H1 (cell line): ENCODE data around the gene NEMF. TPM values are rescaled to one million over a fixed set of nuclear protein-coding genes. Genes with fewer than 3 reads are reported as not detected.

Experiments used
- CTCF ChIA-PET: fragments of 300-600 bp; sonication (Branson Sonifier 250); formaldehyde crosslinking; loops from one replicate; lab custom pipeline; 2021; ENCODE audit not compliant: partially characterized antibody; lab: Charles Lee
- POLR2A ChIA-PET: fragments of 300-600 bp; sonication (Branson Sonifier 250); formaldehyde crosslinking; loops from one replicate; lab custom pipeline; 2021; ENCODE audit warnings: inconsistent platforms; ENCODE audit not compliant: partially characterized antibody; lab: Charles Lee
- DNase-seq, 2 experiments: peaks; one replicate each; pipeline versions ENCODE4 v3.0.0 to v3.0.0-alpha.2; 2010 to 2022; ENCODE audit warnings: low spot score in 2 of 2, low read depth in 1 of 2, mixed read lengths in 1 of 2
- FAIRE-seq: peaks from 2 replicates; lab custom pipeline; 2011; peaks lifted over from hg19 to GRCh38; lab: Jason Lieb, UNC
- H2AFZ ChIP-seq: 2 replicates; pipeline ENCODE4 v1.8.1; 2012; ENCODE audit warnings: low read length, inconsistent platforms
- H2AK5ac ChIP-seq: 2 replicates; pipeline ENCODE4 v1.6.1; 2013; ENCODE audit warnings: low read depth, low read length
- H2BK120ac ChIP-seq: replicated peaks from 2 replicates; pipeline ENCODE3; 2013; ENCODE audit warnings: low read depth, low read length, inconsistent platforms
- H2BK12ac ChIP-seq: 2 replicates; pipeline ENCODE4 v1.6.1; 2013; ENCODE audit warnings: low read depth, low read length
- H2BK15ac ChIP-seq: 2 replicates; pipeline ENCODE4 v1.6.1; 2013; ENCODE audit warnings: low read length
- H2BK20ac ChIP-seq: 2 replicates; pipeline ENCODE4 v1.6.1; 2013; ENCODE audit warnings: low read length
- H2BK5ac ChIP-seq: 2 replicates; pipeline ENCODE4 v1.6.1; 2013; ENCODE audit warnings: low read depth, low read length
- H3K14ac ChIP-seq: 2 replicates; pipeline ENCODE4 v1.6.1; 2013; ENCODE audit warnings: inconsistent platforms; ENCODE audit not compliant: insufficient read length
- H3K18ac ChIP-seq: 2 replicates; pipeline ENCODE4 v1.6.1; 2013; ENCODE audit warnings: low read length; ENCODE audit errors: extremely low read depth
- H3K23ac ChIP-seq: 2 replicates; pipeline ENCODE4 v1.6.1; 2013; ENCODE audit warnings: inconsistent platforms; ENCODE audit not compliant: insufficient read length
- H3K23me2 ChIP-seq: 2 replicates; pipeline ENCODE4 v1.6.1; 2013; ENCODE audit warnings: low read depth, low read length
- H3K27ac ChIP-seq: 2 replicates; pipeline ENCODE4 v1.6.1; 2011; ENCODE audit warnings: low read depth, low read length, inconsistent platforms
- H3K27me3 ChIP-seq, 4 experiments: replicated peaks in 1 of 4; 1 replicate in 1 of 4; 2 replicates in 3 of 4; pipeline versions ENCODE4 v1.6.1 to v1.8.1; 2011 to 2013; ENCODE audit warnings: low read length in 3 of 4, mild to moderate bottlenecking in 3 of 4, inconsistent platforms in 2 of 4, mixed read lengths in 2 of 4, moderate library complexity in 1 of 4; ENCODE audit not compliant: control insufficient read depth in 3 of 4, insufficient read depth in 3 of 4; ENCODE audit errors: extremely low read depth in 1 of 4
- H3K36me3 ChIP-seq, 4 experiments: 2 replicates each; pipeline versions ENCODE4 v1.6.1 to v1.8.1; 2011 to 2013; ENCODE audit warnings: mild to moderate bottlenecking in 4 of 4, low read length in 3 of 4, moderate library complexity in 2 of 4, control low read depth in 1 of 4, inconsistent platforms in 1 of 4; ENCODE audit not compliant: insufficient read depth in 4 of 4, control insufficient read depth in 2 of 4
- H3K4ac ChIP-seq: replicated peaks from 2 replicates; pipeline ENCODE3; 2013; ENCODE audit warnings: low read length, low read depth, mixed read lengths, inconsistent platforms; ENCODE audit not compliant: insufficient read length
- H3K4me1 ChIP-seq, 4 experiments: replicated peaks in 1 of 4; 1 replicate in 1 of 4; 2 replicates in 3 of 4; pipeline versions ENCODE4 v1.6.1 to v1.8.1; 2011 to 2013; ENCODE audit warnings: low read length in 3 of 4, inconsistent platforms in 2 of 4, mixed read lengths in 1 of 4; ENCODE audit not compliant: insufficient read depth in 4 of 4, control insufficient read depth in 3 of 4
- H3K4me2 ChIP-seq, 2 experiments: 2 replicates each; pipeline versions ENCODE4 v1.6.1 to v1.8.1; 2011 to 2013; ENCODE audit warnings: low read depth in 2 of 2, low read length in 2 of 2, control low read depth in 1 of 2, inconsistent platforms in 1 of 2, mild to moderate bottlenecking in 1 of 2; ENCODE audit not compliant: insufficient read depth in 1 of 2
- H3K4me3 ChIP-seq, 4 experiments: fragments of 200-600, 300-600 bp in 1 of 4; sonication (generic), shearing (Covaris generic), sonication (Bioruptor Twin) in 1 of 4; 2 replicates each; pipeline versions ENCODE4 v1.5.1 to v1.8.1; 2011 to 2016; ENCODE audit warnings: low read length in 4 of 4, low read depth in 3 of 4, control low read depth in 2 of 4, inconsistent platforms in 2 of 4, mild to moderate bottlenecking in 2 of 4, mixed read lengths in 1 of 4, moderate library complexity in 1 of 4; ENCODE audit not compliant: insufficient read depth in 2 of 4; ENCODE audit errors: extremely low read depth in 1 of 4
- H3K56ac ChIP-seq: replicated peaks from 2 replicates; pipeline ENCODE3; 2013; ENCODE audit warnings: low read depth, mild to moderate bottlenecking, mixed read lengths, low read length, inconsistent platforms; ENCODE audit not compliant: insufficient read length
- H3K79me1 ChIP-seq: 2 replicates; pipeline ENCODE4 v1.6.1; 2013; ENCODE audit warnings: low read depth, low read length, control low read depth
- H3K79me2 ChIP-seq, 2 experiments: 2 replicates each; pipeline versions ENCODE4 v1.6.1 to v1.8.1; 2012 to 2013; ENCODE audit warnings: low read length in 2 of 2, mild to moderate bottlenecking in 2 of 2, inconsistent platforms in 1 of 2; ENCODE audit not compliant: insufficient read depth in 2 of 2, control insufficient read depth in 1 of 2
- H3K9ac ChIP-seq, 4 experiments: replicated peaks in 1 of 4; 1 replicate in 1 of 4; 2 replicates in 3 of 4; pipeline versions ENCODE4 v1.6.1 to v1.8.1; 2011 to 2013; ENCODE audit warnings: low read depth in 3 of 4, low read length in 3 of 4, control low read depth in 2 of 4, mild to moderate bottlenecking in 2 of 4, moderate library complexity in 2 of 4, inconsistent platforms in 1 of 4; ENCODE audit errors: extremely low read depth in 1 of 4
- H3K9me3 ChIP-seq, 2 experiments: 2 replicates each; pipeline versions ENCODE4 v1.6.1 to v1.8.1; 2012 to 2013; ENCODE audit warnings: mild to moderate bottlenecking in 2 of 2, moderate library complexity in 2 of 2, control low read depth in 1 of 2, inconsistent platforms in 1 of 2, low read depth in 1 of 2, low read length in 1 of 2, mixed read lengths in 1 of 2; ENCODE audit not compliant: insufficient read depth in 2 of 2
- H4K20me1 ChIP-seq, 2 experiments: replicated peaks in 1 of 2; 2 replicates each; pipeline versions ENCODE3 to v1.8.1; 2011 to 2013; ENCODE audit warnings: inconsistent platforms in 2 of 2, low read length in 2 of 2, mild to moderate bottlenecking in 1 of 2; ENCODE audit not compliant: insufficient read depth in 2 of 2, control insufficient read depth in 1 of 2
- H4K5ac ChIP-seq: 2 replicates; pipeline ENCODE4 v1.6.1; 2013; ENCODE audit warnings: low read length, low read depth, mixed read lengths, inconsistent platforms; ENCODE audit not compliant: insufficient read length
- H4K8ac ChIP-seq: 2 replicates; pipeline ENCODE4 v1.8.0; 2013; ENCODE audit warnings: mild to moderate bottlenecking, moderate library complexity, low read length, inconsistent platforms; ENCODE audit not compliant: insufficient read depth; ENCODE audit errors: extremely low read depth
- H4K91ac ChIP-seq: replicated peaks from 2 replicates; pipeline ENCODE3; 2013; ENCODE audit warnings: low read length, mixed read lengths, inconsistent platforms; ENCODE audit not compliant: insufficient read length
- GABPA ChIP-seq: IDR thresholded peaks from 2 replicates; pipeline ENCODE4 v1.6.1; 2011; ENCODE audit warnings: mild to moderate bottlenecking, low read length, moderate library complexity, borderline replicate concordance; ENCODE audit not compliant: insufficient read depth
- KDM4A ChIP-seq: IDR thresholded peaks from one replicate; pipeline ENCODE4 v1.7.1; 2012; ENCODE audit warnings: low read depth, mild to moderate bottlenecking, moderate library complexity, low read length, inconsistent platforms; ENCODE audit not compliant: severe bottlenecking
- NRF1 ChIP-seq: IDR thresholded peaks from 2 replicates; pipeline ENCODE4 v1.6.1; 2011; ENCODE audit warnings: mild to moderate bottlenecking, low read depth, low read length, improper control_type of control experiment
- POLR2AphosphoS5 ChIP-seq: IDR thresholded peaks from 2 replicates; pipeline ENCODE4 v1.6.1; 2011; ENCODE audit warnings: low read depth, low read length
- SAP30 ChIP-seq: fragments of 300-600 bp; sonication (generic); IDR thresholded peaks from 2 replicates; pipeline ENCODE4 v1.7.1; 2012; ENCODE audit warnings: low read length, moderate library complexity, mild to moderate bottlenecking, inconsistent platforms; ENCODE audit not compliant: insufficient read depth, insufficient replicate concordance
- SIRT6 ChIP-seq: IDR thresholded peaks from one replicate; pipeline ENCODE4 v1.7.1; 2012; ENCODE audit warnings: low read length, inconsistent platforms
- SP4 ChIP-seq: IDR thresholded peaks from 2 replicates; pipeline ENCODE4 v1.6.1; 2012; ENCODE audit warnings: low read length, inconsistent platforms
- SUZ12 ChIP-seq: fragments of 200-600 bp; sonication (generic); IDR thresholded peaks from 2 replicates; pipeline ENCODE4 v1.6.1; 2012; ENCODE audit warnings: mild to moderate bottlenecking, inconsistent platforms, low read length, moderate library complexity, mixed read lengths
- WGBS, 2 experiments: shearing (Covaris generic) in 1 of 2; methylation state at CpG; one replicate each; pipeline versions ENCODE4 v1.1.6 to v1.1.7; 2013 to 2015; ENCODE audit warnings: low lambda C conversion rate in 2 of 2, mixed read lengths in 2 of 2, inconsistent platforms in 1 of 2, low coverage in 1 of 2, missing lambda C conversion rate in 1 of 2; ENCODE audit not compliant: insufficient replicate concordance in 2 of 2, insufficient coverage in 1 of 2, insufficient read length in 1 of 2; ENCODE audit errors: extremely low coverage in 1 of 2, missing lambda C conversion rate in 1 of 2; 5-methylcytosine and 5-hydroxymethylcytosine counted together
- polyA plus RNA-seq, 7 experiments: library from polyadenylated mRNA; depleted of rRNA in 3 of 7; stranded (reverse) in 5 of 7; unstranded in 2 of 7; fragments of >200 nt in 5 of 7; fragments of 200-250 nt in 2 of 7; gene quantifications; 1 replicate in 5 of 7; 2 replicates in 1 of 7; 4 replicates in 1 of 7; pipeline versions ENCODE4 v1.2.1 to v1.2.3, GENCODE V29; 2011 to 2013; ENCODE audit warnings: missing spikeins in 2 of 7, mixed read lengths in 2 of 7
- total RNA-seq: library from RNA; stranded (reverse); fragmentation: NEBNext Ultra II Directional; extraction: Animal tissue kit (Norgen Biotek cat#: 25700); gene quantifications from 2 replicates; pipeline ENCODE4 v1.2.1, GENCODE V29; 2021

Gene NEMF
- total and polyA plus RNA-seq, 2 of the 8 experiments (the other 6 are each of a cell fraction or from before 2014, with no cell fraction given) = 8.3 to 45.5 TPM

DNA sequence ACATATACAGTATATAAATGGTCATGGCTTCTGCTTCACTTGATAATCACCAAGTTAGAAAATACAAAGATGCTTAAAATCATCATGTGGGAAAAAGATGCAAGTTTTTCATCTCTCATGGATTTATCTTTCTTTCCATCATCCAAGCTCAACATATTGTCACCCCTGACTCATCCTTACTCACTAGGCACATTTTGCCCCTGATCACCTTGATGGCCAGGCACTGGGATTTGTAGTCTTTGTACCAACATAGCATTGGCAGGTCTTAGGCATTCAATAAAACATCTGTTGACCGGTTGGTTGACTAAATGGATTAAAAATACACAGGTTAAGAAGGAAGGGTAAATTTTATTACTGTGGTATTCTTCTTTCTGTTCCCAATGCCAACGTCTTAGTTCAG is 56.6 kb downstream of the NEMF start:
- H3K27ac ChIP-seq = no peak overlapping the region
- no peaks in the 10 kb centered on the region for H3K23me2 ChIP-seq
- no peak overlapping the region for H2AK5ac ChIP-seq
- WGBS, 2 experiments = 81% methylated on average over 2 of the region's 2 CpGs; no CpG with 5 or more reads in 1 of the 2 experiments
- H3K9me3 ChIP-seq = no peaks in the 10 kb centered on the region
- no peak overlapping the region for H3K4me3 ChIP-seq
- H3K56ac ChIP-seq = no peak overlapping the region
- no peak overlapping the region for H4K8ac ChIP-seq
- no peaks in the 10 kb centered on the region for H3K79me2 ChIP-seq
- no peak overlapping the region for H2BK12ac ChIP-seq
- H2BK15ac ChIP-seq = no peak overlapping the region
- H3K4ac ChIP-seq = no peak overlapping the region
- H4K5ac ChIP-seq = no peak overlapping the region
- H3K23ac ChIP-seq = no peak overlapping the region
- no peak for DNase-seq
- H2BK20ac ChIP-seq = no peak overlapping the region
- no peak overlapping the region for H3K18ac ChIP-seq
- CTCF ChIA-PET = no interaction called here
- no peak overlapping the region for H4K91ac ChIP-seq
- no peak overlapping the region for H2BK120ac ChIP-seq
- H3K9ac ChIP-seq = no peak overlapping the region
- no peak for FAIRE-seq
- POLR2A ChIA-PET = interaction anchor here (1.2 to 1.5 kb wide), 2 partner anchors 28 to 36 kb away, joined by 3 to 4 read pairs; partner anchors contain the start of gene KLHDC2
- H3K4me1 ChIP-seq = no peaks in the 10 kb centered on the region
- H3K36me3 ChIP-seq = peaks cover 9 to 68% (median 41%) of the 10 kb centered on the region in 4 experiments
- no peak overlapping the region for H3K4me2 ChIP-seq
- H3K27me3 ChIP-seq = no peaks in the 10 kb centered on the region
- no peak overlapping the region for H2AFZ ChIP-seq
- no peak overlapping the region for H2BK5ac ChIP-seq
- H3K79me1 ChIP-seq = no peaks in the 10 kb centered on the region
- no peaks in the 10 kb centered on the region for H4K20me1 ChIP-seq
- H3K14ac ChIP-seq = no peak overlapping the region
- TF ChIP-seq POLR2AphosphoS5 = no peak
- no peak for TF ChIP-seq SUZ12
- no peak for TF ChIP-seq SP4
- no peak for TF ChIP-seq SAP30
- no peak for TF ChIP-seq GABPA
- no peak for TF ChIP-seq KDM4A
- TF ChIP-seq SIRT6 = no peak
- TF ChIP-seq NRF1 = no peak
